Measurements from ENCODE around the gene LRFN3. TPM values are rescaled to one million over a fixed set of nuclear protein-coding genes. Genes with fewer than 3 reads are reported as not detected.

LRFN3 gene
- total RNA-seq, 1 experiment from 2014 or later = 14.6 TPM

GRCh38 chr19:35942235-35942634 is 6.1 kb downstream of the LRFN3 start:
- TF ChIP-seq EZH2 (IDR thresholded peaks at IDR 0.05; ENCODE audit: borderline replicate concordance, low read depth, low read length, poor library complexity, severe bottlenecking) (no peak), CTCF (conservative IDR thresholded peaks at IDR 0.05; ENCODE audit: low read depth, low read length) (no peak)

GRCh38 chr19:35943321-35944301 is 7.4 kb downstream of the LRFN3 start:
- intact Hi-C loops (cut with micrococcal nuclease; ENCODE audit: unreplicated experiment) = no loop called here
- no peak overlapping the region for H3K4me3 ChIP-seq (ENCODE audit: low read depth, low read length, poor library complexity, severe bottlenecking)
- H3K4me1 ChIP-seq (ENCODE audit: insufficient read depth, low read length, poor library complexity, severe bottlenecking) = no peaks in the 10 kb centered on the region
- ChIA-PET CTCF (interaction anchor here (0.6 kb wide), 1 partner anchor 214 kb away, joined by 3 read pairs; no protein-coding TSS in a partner anchor), POLR2A (ENCODE audit: low non-redundant PET) (no interaction called here)
- BruUV-seq (replicated peaks) = no TSS peak
- no peaks in the 10 kb centered on the region for H3K36me3 ChIP-seq (ENCODE audit: insufficient read depth, low read length, poor library complexity, severe bottlenecking)
- no peak for DNase-seq (ENCODE audit: low spot score)
- H3K9me3 ChIP-seq (ENCODE audit: low read depth, low read length, poor library complexity, severe bottlenecking) = no peaks in the 10 kb centered on the region
- no peak overlapping the region for H3K27ac ChIP-seq (ENCODE audit: low read depth, low read length, poor library complexity, severe bottlenecking)
- no peaks in the 10 kb centered on the region for H3K27me3 ChIP-seq (replicated peaks; ENCODE audit: insufficient read depth, low read depth, low read length, poor library complexity)
- TF ChIP-seq CTCF (conservative IDR thresholded peaks at IDR 0.05; ENCODE audit: low read depth, low read length) = no peak
- no peak for TF ChIP-seq EZH2 (IDR thresholded peaks at IDR 0.05; ENCODE audit: borderline replicate concordance, low read depth, low read length, poor library complexity, severe bottlenecking)

More at GRCh38 chr19:35942235-35942634, 6.1 kb downstream of the LRFN3 start:
- no peaks in the 10 kb centered on the region for H3K9me3 ChIP-seq (ENCODE audit: low read depth, low read length, poor library complexity, severe bottlenecking)
- no TSS peak for BruUV-seq (replicated peaks)
- intact Hi-C loops (cut with micrococcal nuclease; ENCODE audit: unreplicated experiment) = no loop called here
- ChIA-PET POLR2A (ENCODE audit: low non-redundant PET) (no interaction called here), CTCF (no interaction called here)
- no peaks in the 10 kb centered on the region for H3K4me1 ChIP-seq (ENCODE audit: insufficient read depth, low read length, poor library complexity, severe bottlenecking)
- no peak overlapping the region for H3K27ac ChIP-seq (ENCODE audit: low read depth, low read length, poor library complexity, severe bottlenecking)
- H3K27me3 ChIP-seq (replicated peaks; ENCODE audit: insufficient read depth, low read depth, low read length, poor library complexity) = no peaks in the 10 kb centered on the region
- DNase-seq (ENCODE audit: low spot score) = no peak
- H3K36me3 ChIP-seq (ENCODE audit: insufficient read depth, low read length, poor library complexity, severe bottlenecking) = no peaks in the 10 kb centered on the region
- no peak overlapping the region for H3K4me3 ChIP-seq (ENCODE audit: low read depth, low read length, poor library complexity, severe bottlenecking)

- ChIA-PET POLR2A (ENCODE audit: low non-redundant PET) (no interaction called here), CTCF (no interaction called here)
- no peak overlapping the region for H3K27ac ChIP-seq (ENCODE audit: low read depth, low read length, poor library complexity, severe bottlenecking)
- no peaks in the 10 kb centered on the region for H3K9me3 ChIP-seq (ENCODE audit: low read depth, low read length, poor library complexity, severe bottlenecking)
- no peak for DNase-seq (ENCODE audit: low spot score)
- no peak overlapping the region for H3K4me3 ChIP-seq (ENCODE audit: low read depth, low read length, poor library complexity, severe bottlenecking)
- no TSS peak for BruUV-seq (replicated peaks)
- H3K27me3 ChIP-seq (replicated peaks; ENCODE audit: insufficient read depth, low read depth, low read length, poor library complexity) = no peaks in the 10 kb centered on the region
- intact Hi-C loops (cut with micrococcal nuclease; ENCODE audit: unreplicated experiment) = no loop called here
- no peaks in the 10 kb centered on the region for H3K4me1 ChIP-seq (ENCODE audit: insufficient read depth, low read length, poor library complexity, severe bottlenecking)
- TF ChIP-seq CTCF (conservative IDR thresholded peaks at IDR 0.05; ENCODE audit: low read depth, low read length) (no peak), EZH2 (IDR thresholded peaks at IDR 0.05; ENCODE audit: borderline replicate concordance, low read depth, low read length, poor library complexity, severe bottlenecking) (no peak)
- H3K36me3 ChIP-seq (ENCODE audit: insufficient read depth, low read length, poor library complexity, severe bottlenecking) = no peaks in the 10 kb centered on the region
Observed at GRCh38 chr19:35944556-35944955, 8.4 kb downstream of the LRFN3 start.

Data from A673 (cell line).